ENCODE data around the gene CCDC82.

CCDC82 gene

DNA sequence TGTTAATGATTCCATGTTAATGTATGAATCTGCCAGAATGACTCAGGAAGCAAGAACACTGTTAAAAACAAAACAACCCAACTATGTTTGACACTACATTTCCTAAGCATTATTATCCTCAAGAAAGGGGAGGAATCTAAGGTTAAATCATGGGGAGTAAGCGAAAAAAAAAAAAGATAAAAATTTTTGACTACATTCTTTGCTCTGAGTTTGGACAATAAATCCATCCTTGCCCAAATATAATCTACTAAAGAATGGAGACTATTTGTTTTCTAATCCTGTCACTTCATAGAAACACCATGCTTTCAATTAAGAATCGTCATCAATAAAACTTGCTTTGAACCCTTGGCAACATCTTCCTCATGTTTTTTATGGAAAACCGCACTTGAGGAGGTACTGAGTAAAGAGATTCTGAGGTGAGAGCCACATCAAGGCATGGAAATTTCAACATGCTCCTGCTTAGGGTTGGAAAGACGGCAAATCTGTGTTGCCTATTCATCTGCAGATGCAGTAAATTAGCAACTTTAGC is 56.5 kb downstream of the CCDC82 start:
- no peak for DNase-seq
- Histone ChIP-seq H3K4me3 (ENCODE audit: low read depth, low read length) (no peak overlapping the region), H3K4me1 (peaks cover 25% of the 10 kb centered on the region)

DNA sequence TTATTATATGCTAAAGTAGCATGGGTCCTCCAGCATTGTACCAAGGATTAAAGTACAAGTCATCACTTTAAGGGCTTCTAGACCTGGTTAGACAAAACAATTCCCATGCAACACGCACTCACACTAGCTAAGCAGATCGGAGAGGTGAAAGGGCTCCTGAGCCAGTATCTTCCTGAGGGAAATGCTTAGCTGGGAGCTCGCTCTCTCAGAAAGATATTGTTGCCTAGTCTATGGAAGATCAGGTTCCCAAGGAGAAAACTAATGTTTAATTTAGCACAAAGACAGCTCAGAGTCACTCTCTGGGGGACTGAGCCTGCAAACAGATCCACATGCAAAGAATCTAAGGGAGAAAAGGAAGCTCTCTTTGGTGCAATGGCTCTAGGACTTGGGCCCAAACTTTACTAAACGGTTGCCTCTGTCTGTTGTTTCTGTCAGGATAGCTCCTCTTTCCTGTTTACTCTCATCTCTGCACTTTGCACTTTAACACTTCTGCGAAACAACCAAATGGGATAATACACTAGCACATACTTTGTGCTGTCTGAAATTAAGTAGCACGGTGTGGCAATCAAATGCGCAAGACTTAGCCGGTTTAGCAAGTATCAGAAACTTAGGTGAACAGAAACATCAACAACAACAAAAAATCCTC is 57.5 kb downstream of the CCDC82 start:
- TF ChIP-seq, protein P1, sequence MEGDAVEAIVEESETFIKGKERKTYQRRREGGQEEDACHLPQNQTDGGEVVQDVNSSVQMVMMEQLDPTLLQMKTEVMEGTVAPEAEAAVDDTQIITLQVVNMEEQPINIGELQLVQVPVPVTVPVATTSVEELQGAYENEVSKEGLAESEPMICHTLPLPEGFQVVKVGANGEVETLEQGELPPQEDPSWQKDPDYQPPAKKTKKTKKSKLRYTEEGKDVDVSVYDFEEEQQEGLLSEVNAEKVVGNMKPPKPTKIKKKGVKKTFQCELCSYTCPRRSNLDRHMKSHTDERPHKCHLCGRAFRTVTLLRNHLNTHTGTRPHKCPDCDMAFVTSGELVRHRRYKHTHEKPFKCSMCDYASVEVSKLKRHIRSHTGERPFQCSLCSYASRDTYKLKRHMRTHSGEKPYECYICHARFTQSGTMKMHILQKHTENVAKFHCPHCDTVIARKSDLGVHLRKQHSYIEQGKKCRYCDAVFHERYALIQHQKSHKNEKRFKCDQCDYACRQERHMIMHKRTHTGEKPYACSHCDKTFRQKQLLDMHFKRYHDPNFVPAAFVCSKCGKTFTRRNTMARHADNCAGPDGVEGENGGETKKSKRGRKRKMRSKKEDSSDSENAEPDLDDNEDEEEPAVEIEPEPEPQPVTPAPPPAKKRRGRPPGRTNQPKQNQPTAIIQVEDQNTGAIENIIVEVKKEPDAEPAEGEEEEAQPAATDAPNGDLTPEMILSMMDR (IDR thresholded peaks at IDR 0.05; ENCODE audit: low read depth, low read length) = no peak
- H3K4me1 ChIP-seq = peaks cover 15% of the 10 kb centered on the region
- H3K36me3 ChIP-seq = no peaks in the 10 kb centered on the region
- no peaks in the 10 kb centered on the region for H3K9me3 ChIP-seq
- DNase-seq = no peak
- H3K4me3 ChIP-seq (ENCODE audit: low read depth, low read length) = no peak overlapping the region
- no peaks in the 10 kb centered on the region for H3K27me3 ChIP-seq

More for the DNA sequence above, 56.5 kb downstream of the CCDC82 start:
- TF ChIP-seq, protein P1 (IDR thresholded peaks at IDR 0.05; ENCODE audit: low read depth, low read length) = no peak
- Histone ChIP-seq H3K36me3 (no peaks in the 10 kb centered on the region), H3K9me3 (no peaks in the 10 kb centered on the region), H3K27me3 (no peaks in the 10 kb centered on the region)

GRCh38 chr11:96331699-96332116 is 58.0 kb downstream of the CCDC82 start:
- Histone ChIP-seq H3K36me3 (no peaks in the 10 kb centered on the region), H3K27me3 (no peaks in the 10 kb centered on the region), H3K9me3 (no peaks in the 10 kb centered on the region), H3K4me3 (ENCODE audit: low read depth, low read length) (no peak overlapping the region), H3K4me1 (peaks cover 10% of the 10 kb centered on the region)
- DNase-seq = no peak
- TF ChIP-seq, protein P1 (IDR thresholded peaks at IDR 0.05; ENCODE audit: low read depth, low read length) = no peak

- Histone ChIP-seq H3K4me1 (peaks cover 10% of the 10 kb centered on the region), H3K9me3 (no peaks in the 10 kb centered on the region), H3K27me3 (no peaks in the 10 kb centered on the region), H3K36me3 (no peaks in the 10 kb centered on the region), H3K4me3 (ENCODE audit: low read depth, low read length) (no peak overlapping the region)
- DNase-seq = no peak
- TF ChIP-seq, protein P1 (IDR thresholded peaks at IDR 0.05; ENCODE audit: low read depth, low read length) = no peak
These were observed 59.2 kb downstream of the CCDC82 start for GRCh38 chr11:96330511-96330859.

- H3K9me3 ChIP-seq = no peaks in the 10 kb centered on the region
- TF ChIP-seq, protein P1 (IDR thresholded peaks at IDR 0.05; ENCODE audit: low read depth, low read length) = no peak
- no peaks in the 10 kb centered on the region for H3K36me3 ChIP-seq
- no peak for DNase-seq
- H3K27me3 ChIP-seq = no peaks in the 10 kb centered on the region
- peaks cover 10% of the 10 kb centered on the region for H3K4me1 ChIP-seq
- no peak overlapping the region for H3K4me3 ChIP-seq (ENCODE audit: low read depth, low read length)
These were observed 59.7 kb downstream of the CCDC82 start for GRCh38 chr11:96329855-96330510.

DNA sequence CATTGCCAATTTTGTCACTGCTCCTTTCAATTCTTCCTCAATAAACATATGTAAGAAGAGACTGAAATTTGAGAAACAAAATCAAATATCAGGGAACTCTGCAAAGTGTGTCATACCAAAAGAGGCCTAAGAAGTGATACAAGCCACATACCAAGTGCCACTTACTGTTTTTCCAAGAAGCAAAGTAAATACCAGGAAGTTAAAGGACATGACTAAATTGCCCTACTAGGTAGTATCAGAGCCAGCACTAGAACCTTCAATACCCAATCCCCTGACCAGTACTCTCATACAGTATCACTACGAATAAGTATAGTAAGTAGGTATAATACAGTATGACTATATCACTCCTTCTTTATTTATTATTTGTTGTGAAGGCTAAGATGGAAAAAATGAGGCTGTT is 60.3 kb downstream of the CCDC82 start:
- Histone ChIP-seq H3K9me3 (no peaks in the 10 kb centered on the region), H3K4me3 (ENCODE audit: low read depth, low read length) (no peak overlapping the region), H3K36me3 (no peaks in the 10 kb centered on the region), H3K27me3 (no peaks in the 10 kb centered on the region), H3K4me1 (peaks cover 10% of the 10 kb centered on the region)
- DNase-seq = no peak
- TF ChIP-seq, protein P1 (IDR thresholded peaks at IDR 0.05; ENCODE audit: low read depth, low read length) = no peak
